ENCODE data around the gene AMIGO1.
"Not testable (repeated sequence)": the region's sequence is repeated elsewhere in the genome, so short reads cannot be mapped to it uniquely, and the experiment has no call there.

The AMIGO1 gene

GRCh38 chr1:109479311-109479710, 30.2 kb downstream of the AMIGO1 start:
- TF ChIP-seq, protein P1, sequence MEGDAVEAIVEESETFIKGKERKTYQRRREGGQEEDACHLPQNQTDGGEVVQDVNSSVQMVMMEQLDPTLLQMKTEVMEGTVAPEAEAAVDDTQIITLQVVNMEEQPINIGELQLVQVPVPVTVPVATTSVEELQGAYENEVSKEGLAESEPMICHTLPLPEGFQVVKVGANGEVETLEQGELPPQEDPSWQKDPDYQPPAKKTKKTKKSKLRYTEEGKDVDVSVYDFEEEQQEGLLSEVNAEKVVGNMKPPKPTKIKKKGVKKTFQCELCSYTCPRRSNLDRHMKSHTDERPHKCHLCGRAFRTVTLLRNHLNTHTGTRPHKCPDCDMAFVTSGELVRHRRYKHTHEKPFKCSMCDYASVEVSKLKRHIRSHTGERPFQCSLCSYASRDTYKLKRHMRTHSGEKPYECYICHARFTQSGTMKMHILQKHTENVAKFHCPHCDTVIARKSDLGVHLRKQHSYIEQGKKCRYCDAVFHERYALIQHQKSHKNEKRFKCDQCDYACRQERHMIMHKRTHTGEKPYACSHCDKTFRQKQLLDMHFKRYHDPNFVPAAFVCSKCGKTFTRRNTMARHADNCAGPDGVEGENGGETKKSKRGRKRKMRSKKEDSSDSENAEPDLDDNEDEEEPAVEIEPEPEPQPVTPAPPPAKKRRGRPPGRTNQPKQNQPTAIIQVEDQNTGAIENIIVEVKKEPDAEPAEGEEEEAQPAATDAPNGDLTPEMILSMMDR (IDR thresholded peaks at IDR 0.05; ENCODE audit: low read depth, low read length, missing control alignments) = no peak
- H3K4me3 ChIP-seq (ENCODE audit: low read depth, low read length) = no peak overlapping the region
- no peak for DNase-seq (ENCODE audit: low read depth)

- no peak for DNase-seq (ENCODE audit: low read depth)
- no peak overlapping the region for H3K4me3 ChIP-seq (ENCODE audit: low read depth, low read length)
- TF ChIP-seq, protein P1 (IDR thresholded peaks at IDR 0.05; ENCODE audit: low read depth, low read length, missing control alignments) = no peak
These were observed 30.7 kb downstream of the AMIGO1 start for GRCh38 chr1:109478806-109479205.

- TF ChIP-seq, protein P1 (IDR thresholded peaks at IDR 0.05; ENCODE audit: low read depth, low read length, missing control alignments) = no peak
- DNase-seq (ENCODE audit: low read depth) = no peak
- no peak overlapping the region for H3K4me3 ChIP-seq (ENCODE audit: low read depth, low read length)
These were observed 31.7 kb downstream of the AMIGO1 start for GRCh38 chr1:109477821-109478220.

- TF ChIP-seq, protein P1 (IDR thresholded peaks at IDR 0.05; ENCODE audit: low read depth, low read length, missing control alignments) = no peak
- no peak for DNase-seq (ENCODE audit: low read depth)
These were observed 32.7 kb downstream of the AMIGO1 start for GRCh38 chr1:109476825-109477224.

GRCh38 chr1:109475261-109475660, 34.3 kb downstream of the AMIGO1 start:
- no peak for DNase-seq (ENCODE audit: low read depth)
- TF ChIP-seq, protein P1 (IDR thresholded peaks at IDR 0.05; ENCODE audit: low read depth, low read length, missing control alignments) = no peak
- H3K4me3 ChIP-seq (ENCODE audit: low read depth, low read length) = no peak overlapping the region

More at GRCh38 chr1:109476825-109477224, 32.7 kb downstream of the AMIGO1 start:
- no peak overlapping the region for H3K4me3 ChIP-seq (ENCODE audit: low read depth, low read length)

- no peak overlapping the region for H3K4me3 ChIP-seq (ENCODE audit: low read depth, low read length)
- TF ChIP-seq, protein P1 (IDR thresholded peaks at IDR 0.05; ENCODE audit: low read depth, low read length, missing control alignments) = no peak
- DNase-seq (ENCODE audit: low read depth) = no peak
These were observed 34.8 kb downstream of the AMIGO1 start for GRCh38 chr1:109474697-109475096.

DNA sequence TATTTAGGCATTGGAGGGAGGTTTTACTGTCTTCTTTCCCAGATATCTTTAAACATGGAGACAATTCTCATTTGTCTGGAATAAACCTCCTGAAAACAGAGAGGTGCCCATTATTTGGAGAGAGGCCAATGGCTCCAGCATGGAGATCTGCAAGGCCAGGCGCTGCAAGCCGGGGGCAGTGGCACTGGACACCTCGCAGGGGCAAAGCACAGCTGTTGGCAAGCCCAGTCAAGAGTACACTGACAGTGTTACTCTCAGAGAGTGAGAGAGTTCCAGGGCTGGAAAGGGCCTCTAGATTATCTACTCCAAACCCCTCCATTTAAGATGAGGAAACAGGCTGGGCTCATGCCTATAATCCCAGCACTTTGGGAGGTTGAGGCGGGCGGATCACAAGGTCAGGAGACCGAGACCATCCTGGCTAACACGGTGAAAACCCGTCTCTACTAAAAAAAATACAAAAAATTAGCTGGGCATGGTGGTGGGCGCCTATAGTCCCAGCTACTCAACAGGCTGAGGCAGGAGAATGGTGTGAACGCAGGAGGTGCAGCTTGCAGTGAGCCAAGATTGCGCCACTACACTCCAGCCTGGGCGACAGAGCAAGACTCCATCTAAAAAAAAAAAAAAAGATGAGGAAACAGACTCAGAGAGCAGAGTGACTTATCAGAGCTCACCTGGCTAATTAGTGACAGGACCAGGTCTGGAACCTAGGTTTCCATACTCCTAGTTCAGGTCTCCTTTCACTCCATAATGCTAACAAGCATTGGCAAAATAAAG, 36.1 kb downstream of the AMIGO1 start:
- DNase-seq (ENCODE audit: low read depth) = not testable (repeated sequence)

More for the DNA sequence above, 36.1 kb downstream of the AMIGO1 start:
- not testable (repeated sequence) for H3K4me3 ChIP-seq (ENCODE audit: low read depth, low read length)

Data from GM12864 (cell line).